OCI-LY7 (cell line): Measurements from ENCODE around the gene SLC4A4.

Experiments
- CTCF ChIP-seq: fragments of 200-600 bp; sonication (generic); conservative IDR thresholded peaks from 2 replicates; pipeline ENCODE4 v1.5.1; 2014; ENCODE audit warnings: mild to moderate bottlenecking, antibody characterized with exemption, low read length, moderate library complexity, mixed read lengths
- EZH2phosphoT487 ChIP-seq: fragments of 200-600 bp; sonication (generic); IDR thresholded peaks from 2 replicates; pipeline ENCODE4 v1.6.1; 2018; ENCODE audit warnings: low read depth, borderline replicate concordance, mild to moderate bottlenecking, mixed run types, antibody characterized with exemption, low read length, moderate library complexity, mixed read lengths

- TF ChIP-seq CTCF (no peak), EZH2phosphoT487 (no peak)
Measured at GRCh38 chr4:71609651-71610050, 270.8 kb downstream of the SLC4A4 start.
